ENCODE results near the gene SASH1. TPM values are rescaled to one million over a fixed set of nuclear protein-coding genes. Genes with fewer than 3 reads are reported as not detected.

Gene SASH1
- total and polyA plus RNA-seq, 2 donors (not counting 3 experiments of a cell fraction or from before 2014, with no cell fraction given) = 18.5 to 103 TPM

DNA sequence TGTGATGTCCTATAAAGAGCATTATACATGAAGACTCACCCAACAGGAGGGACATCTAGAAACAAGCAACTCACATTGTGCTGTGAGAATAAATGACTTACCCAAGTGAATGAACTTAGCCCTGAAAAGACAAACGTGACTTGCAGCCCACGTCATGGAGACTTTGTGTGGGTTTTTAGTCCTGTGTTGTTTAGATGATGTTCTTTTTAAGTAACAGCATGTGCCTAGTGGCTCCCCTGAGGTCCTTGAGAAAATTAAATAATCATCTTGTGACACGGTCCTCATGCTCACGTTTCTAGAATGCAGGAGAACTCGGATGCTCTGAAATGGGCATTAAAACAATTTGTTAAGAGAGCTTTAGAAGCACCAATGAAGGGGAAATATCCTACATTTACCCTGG, 165.1 kb downstream of the SASH1 start:
- H3K9ac ChIP-seq (replicated peaks; ENCODE audit: extremely low read depth, insufficient read depth, low read length) = no peak overlapping the region

More for the DNA sequence above, 165.1 kb downstream of the SASH1 start:
- peaks cover 70% of the 10 kb centered on the region for H3K79me2 ChIP-seq (ENCODE audit: control insufficient read depth, insufficient read depth, low read length)
- no peaks in the 10 kb centered on the region for H3K9me1 ChIP-seq (replicated peaks; ENCODE audit: control insufficient read depth, extremely low read depth, insufficient read depth, low read length)
- POLR2A ChIA-PET = no interaction called here
- intact Hi-C loops (cut with micrococcal nuclease) (no loop called here), dilution Hi-C loops (cut with MboI; ENCODE audit: extremely low pct_ligation_motif_present, low sequenced_read_pairs) (no loop called here)
- H3K4me3 ChIP-seq (replicated peaks in 1 of 3; ENCODE audit: insufficient read depth in 1 of 3, low read depth in 1 of 3, low read length in 3 of 3) = no peak overlapping the region
- H3K27ac ChIP-seq (ENCODE audit: insufficient read depth, low read depth, low read length) = no peak overlapping the region
- CTCF ChIA-PET = interaction anchor here (1.0 to 1.5 kb wide), 2 partner anchors 8 to 331 kb away, joined by 3 to 4 read pairs; no protein-coding TSS in a partner anchor
- peaks cover 22% of the 10 kb centered on the region for H3K4me1 ChIP-seq (ENCODE audit: control insufficient read depth, extremely low read depth, insufficient read depth, low read length)
- DNase-seq (ENCODE audit: low read depth, low spot score) (no peak), FAIRE-seq (no peak)
- no peaks in the 10 kb centered on the region for H3K9me3 ChIP-seq (replicated peaks; ENCODE audit: control insufficient read depth, insufficient read depth, low read length)
- peaks cover 0 to 5% of the 10 kb centered on the region in 2 experiments for H3K36me3 ChIP-seq (ENCODE audit: control insufficient read depth in 2 of 2, extremely low read depth in 1 of 2, insufficient read depth in 2 of 2, low read length in 2 of 2)
- TF ChIP-seq GATA2 (IDR thresholded peaks at IDR 0.05; ENCODE audit: insufficient read depth, insufficient read length, low read depth, low read length) = no peak
- TF ChIP-seq POLR2AphosphoS5 (IDR thresholded peaks at IDR 0.05; ENCODE audit: insufficient read depth, low read depth, low read length) = no peak
- TF ChIP-seq POLR2A (IDR thresholded peaks at IDR 0.05; ENCODE audit: low read depth, low read length) = no peak
- no peak for TF ChIP-seq FOS (IDR thresholded peaks at IDR 0.05; ENCODE audit: borderline replicate concordance, insufficient read depth, low read length)
- no peak for TF ChIP-seq MYC (IDR thresholded peaks at IDR 0.05; ENCODE audit: low read depth, low read length)
- no peak for TF ChIP-seq MAX (IDR thresholded peaks at IDR 0.05; ENCODE audit: insufficient read depth, insufficient read length)
- TF ChIP-seq JUN (IDR thresholded peaks at IDR 0.05; ENCODE audit: borderline replicate concordance, insufficient read depth, insufficient read length, low read depth) = no peak
- no peak for TF ChIP-seq EZH2 (IDR thresholded peaks at IDR 0.05; ENCODE audit: borderline replicate concordance, low read depth, low read length, severe bottlenecking)
- no peak for TF ChIP-seq CTCF (IDR thresholded peaks at IDR 0.05; ENCODE audit: extremely low read depth in 1 of 2, insufficient read depth in 1 of 2, low read depth in 1 of 2, low read length in 2 of 2)
- H3K27me3 ChIP-seq (ENCODE audit: control insufficient read depth in 2 of 2, insufficient read depth in 2 of 2, low read length in 2 of 2) = no peaks in the 10 kb centered on the region
- no peaks in the 10 kb centered on the region for H4K20me1 ChIP-seq (replicated peaks; ENCODE audit: control insufficient read depth, extremely low read depth, insufficient read depth, low read length)
- no peak overlapping the region for H2AFZ ChIP-seq (ENCODE audit: low read depth, low read length)
- BruUV-seq (replicated peaks) = no TSS peak
- no peak overlapping the region for H3K4me2 ChIP-seq (ENCODE audit: insufficient read depth, low read length)

Measured in endothelial cell of umbilical vein (primary cell).